Measurements from ENCODE around the gene CST3. TPM values are rescaled to one million over a fixed set of nuclear protein-coding genes. Genes with fewer than 3 reads are reported as not detected.

CST3 gene
- total and polyA plus RNA-seq, 4 donors = 238 to 780 (median 641) TPM

- no peak overlapping the region for H3K9ac ChIP-seq (ENCODE audit: insufficient read depth in 1 of 2, low read length in 2 of 2)
- TF ChIP-seq CTCF (IDR thresholded peaks at IDR 0.05; ENCODE audit: control extremely low read depth, extremely low read depth) = no peak
- H3K4me1 ChIP-seq (ENCODE audit: control insufficient read depth in 5 of 5, insufficient read depth in 5 of 5, low read length in 5 of 5) = peaks cover 0 to 8% (median 0%) of the 10 kb centered on the region in 5 donors
- no peak for DNase-seq
- H3K9me3 ChIP-seq (ENCODE audit: control insufficient read depth in 4 of 4, insufficient read depth in 3 of 4, low read length in 3 of 4) = peaks cover 0 to 3% (median 0%) of the 10 kb centered on the region in 4 donors
- no peak overlapping the region for H3K27ac ChIP-seq (ENCODE audit: low read depth in 1 of 2, low read length in 1 of 2)
- no peaks in the 10 kb centered on the region for H3K27me3 ChIP-seq (ENCODE audit: control insufficient read depth in 3 of 3, insufficient read depth in 3 of 3, low read length in 2 of 3)
- 92 to 100% methylated on average over 1 of the region's 1 CpG for WGBS, 2 donors
- H3K36me3 ChIP-seq (ENCODE audit: control insufficient read depth in 4 of 4, insufficient read depth in 4 of 4, low read length in 4 of 4) = no peaks in the 10 kb centered on the region
- no peak overlapping the region for H3K4me3 ChIP-seq
- no peak for ATAC-seq (ENCODE audit: insufficient read depth, low FRiP score)
Measured at GRCh38 chr20:23669327-23669726, 31.6 kb upstream of the CST3 start.

- Histone ChIP-seq H3K27me3 (ENCODE audit: control insufficient read depth in 3 of 3, insufficient read depth in 3 of 3, low read length in 2 of 3) (no peaks in the 10 kb centered on the region), H3K9me3 (ENCODE audit: control insufficient read depth in 4 of 4, insufficient read depth in 3 of 4, low read length in 3 of 4) (peaks cover 0 to 3% (median 0%) of the 10 kb centered on the region in 4 donors), H3K4me1 (ENCODE audit: control insufficient read depth in 5 of 5, insufficient read depth in 5 of 5, low read length in 5 of 5) (peaks cover 0 to 8% (median 0%) of the 10 kb centered on the region in 5 donors), H3K9ac (ENCODE audit: insufficient read depth in 1 of 2, low read length in 2 of 2) (no peak overlapping the region), H3K4me3 (no peak overlapping the region), H3K36me3 (ENCODE audit: control insufficient read depth in 4 of 4, insufficient read depth in 4 of 4, low read length in 4 of 4) (no peaks in the 10 kb centered on the region), H3K27ac (ENCODE audit: low read depth in 1 of 2, low read length in 1 of 2) (no peak overlapping the region)
- peak; percentile 64 for TF ChIP-seq CTCF (IDR thresholded peaks at IDR 0.05; ENCODE audit: control extremely low read depth, extremely low read depth)
- WGBS, 2 donors = 2 to 5% methylated on average over 4 of the region's 4 CpGs
- ATAC-seq (ENCODE audit: insufficient read depth, low FRiP score) (peak; percentile 79), DNase-seq (peak; percentile 36 to 57 (median 40))
Measured at GRCh38 chr20:23668477-23668951, 30.8 kb upstream of the CST3 start.

GRCh38 chr20:23667666-23668065 is 29.9 kb upstream of the CST3 start:
- no peak overlapping the region for H3K4me3 ChIP-seq
- H3K9ac ChIP-seq (ENCODE audit: insufficient read depth in 1 of 2, low read length in 2 of 2) = no peak overlapping the region
- peaks cover 0 to 3% (median 0%) of the 10 kb centered on the region in 4 donors for H3K9me3 ChIP-seq (ENCODE audit: control insufficient read depth in 4 of 4, insufficient read depth in 3 of 4, low read length in 3 of 4)
- 82 to 91% methylated on average over 7 of the region's 7 CpGs for WGBS, 2 donors
- peaks cover 0 to 8% (median 0%) of the 10 kb centered on the region in 5 donors for H3K4me1 ChIP-seq (ENCODE audit: control insufficient read depth in 5 of 5, insufficient read depth in 5 of 5, low read length in 5 of 5)
- H3K27ac ChIP-seq (ENCODE audit: low read depth in 1 of 2, low read length in 1 of 2) = no peak overlapping the region
- no peak for ATAC-seq (ENCODE audit: insufficient read depth, low FRiP score)
- no peaks in the 10 kb centered on the region for H3K36me3 ChIP-seq (ENCODE audit: control insufficient read depth in 4 of 4, insufficient read depth in 4 of 4, low read length in 4 of 4)
- DNase-seq = no peak
- TF ChIP-seq CTCF (IDR thresholded peaks at IDR 0.05; ENCODE audit: control extremely low read depth, extremely low read depth) = no peak
- no peaks in the 10 kb centered on the region for H3K27me3 ChIP-seq (ENCODE audit: control insufficient read depth in 3 of 3, insufficient read depth in 3 of 3, low read length in 2 of 3)

GRCh38 chr20:23666698-23667097 is 28.9 kb upstream of the CST3 start:
- peaks cover 0 to 3% (median 0%) of the 10 kb centered on the region in 4 donors for H3K9me3 ChIP-seq (ENCODE audit: control insufficient read depth in 4 of 4, insufficient read depth in 3 of 4, low read length in 3 of 4)
- no peak overlapping the region for H3K4me3 ChIP-seq
- ATAC-seq (ENCODE audit: insufficient read depth, low FRiP score) (no peak), DNase-seq (no peak)
- H3K27ac ChIP-seq (ENCODE audit: low read depth in 1 of 2, low read length in 1 of 2) = no peak overlapping the region
- no peaks in the 10 kb centered on the region for H3K27me3 ChIP-seq (ENCODE audit: control insufficient read depth in 3 of 3, insufficient read depth in 3 of 3, low read length in 2 of 3)
- no peak for TF ChIP-seq CTCF (IDR thresholded peaks at IDR 0.05; ENCODE audit: control extremely low read depth, extremely low read depth)
- WGBS, 2 donors = 53 to 61% methylated on average over 3 of the region's 3 CpGs
- no peak overlapping the region for H3K9ac ChIP-seq (ENCODE audit: insufficient read depth in 1 of 2, low read length in 2 of 2)
- no peaks in the 10 kb centered on the region for H3K36me3 ChIP-seq (ENCODE audit: control insufficient read depth in 4 of 4, insufficient read depth in 4 of 4, low read length in 4 of 4)
- H3K4me1 ChIP-seq (ENCODE audit: control insufficient read depth in 5 of 5, insufficient read depth in 5 of 5, low read length in 5 of 5) = peaks cover 0 to 8% (median 0%) of the 10 kb centered on the region in 5 donors

Data from lung (tissue), 12 donors.